GM21526 (cell line): Measurements from ENCODE around the gene SLC2A14.
"Not testable (repeated sequence)": the region's sequence is repeated elsewhere in the genome, so short reads cannot be mapped to it uniquely, and the experiment has no call there.

Source experiments
- ATAC-seq: cut with Tn5 transposase; IDR thresholded peaks from one replicate; pipeline ENCODE4 v1.9.1; 2021; ENCODE audit warnings: moderate library complexity; ENCODE audit not compliant: unreplicated experiment, low FRiP score

The SLC2A14 gene

DNA sequence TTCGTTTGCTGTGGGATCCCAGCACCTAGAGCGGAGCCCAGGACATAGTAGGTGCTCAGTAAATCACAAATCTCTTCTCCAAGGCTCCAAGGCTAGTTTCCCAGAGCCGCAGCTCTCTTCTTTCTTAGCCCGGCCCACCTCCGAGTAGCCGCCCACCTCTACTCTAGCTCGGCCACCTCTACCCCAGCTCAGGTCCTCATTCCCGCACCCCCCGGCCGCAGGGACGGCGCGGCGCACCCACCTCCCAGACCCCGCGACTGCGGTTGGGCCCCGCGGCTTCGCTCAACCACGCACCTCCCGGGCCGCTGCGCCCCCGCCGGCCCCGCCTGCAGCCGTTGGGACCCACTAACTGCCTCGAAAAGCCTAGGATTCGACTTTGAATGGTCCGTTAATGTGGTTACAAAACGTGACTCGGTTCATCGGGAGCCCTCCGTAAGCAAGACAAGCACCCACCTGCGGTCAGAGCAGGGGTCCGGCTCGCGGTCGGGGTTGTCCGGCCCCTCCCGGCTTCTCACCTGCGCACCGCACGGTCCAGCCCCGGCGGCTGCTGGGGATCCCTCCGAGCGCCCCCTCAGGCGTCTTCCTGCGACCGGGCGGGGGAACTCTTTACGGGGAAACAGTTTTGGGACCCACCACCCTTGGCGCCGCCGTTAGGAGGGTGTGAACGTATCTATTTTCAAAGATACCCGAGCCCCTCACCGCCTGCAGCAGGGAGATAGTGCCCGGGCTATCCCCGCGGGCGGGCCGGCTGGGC lies at the start of gene SLC2A14:
TSS of gene SLC2A14 (minus strand) at position 350 of the 754 bp plus-strand sequence. CDS start 3,035 bp downstream, outside the sequence.
- no peak for ATAC-seq

DNA sequence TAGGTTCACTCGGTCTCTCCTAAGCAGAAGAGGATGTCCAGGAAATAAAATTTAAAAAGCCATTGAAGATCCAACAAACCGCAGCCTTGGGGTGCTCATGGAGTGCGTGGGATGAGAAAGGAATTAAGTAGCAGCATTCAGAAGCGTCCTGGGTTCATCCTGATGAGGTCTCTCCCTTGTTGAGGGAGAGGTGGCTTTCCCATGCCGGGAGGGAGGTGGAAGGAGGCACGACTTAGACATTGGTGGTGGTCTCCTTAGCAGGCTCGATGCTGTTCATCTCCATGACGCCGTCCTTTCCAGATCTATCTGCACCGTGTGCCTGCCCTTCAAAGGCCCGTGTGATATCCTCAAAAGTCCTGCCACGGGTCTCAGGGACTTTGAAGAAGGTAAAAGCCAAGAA lies 48.5 kb upstream of the SLC2A14 start:
- ATAC-seq = not testable (repeated sequence)

- ATAC-seq = not testable (repeated sequence)
Observed at GRCh38 chr12:7918268-7918590, 45.5 kb upstream of the SLC2A14 start.

DNA sequence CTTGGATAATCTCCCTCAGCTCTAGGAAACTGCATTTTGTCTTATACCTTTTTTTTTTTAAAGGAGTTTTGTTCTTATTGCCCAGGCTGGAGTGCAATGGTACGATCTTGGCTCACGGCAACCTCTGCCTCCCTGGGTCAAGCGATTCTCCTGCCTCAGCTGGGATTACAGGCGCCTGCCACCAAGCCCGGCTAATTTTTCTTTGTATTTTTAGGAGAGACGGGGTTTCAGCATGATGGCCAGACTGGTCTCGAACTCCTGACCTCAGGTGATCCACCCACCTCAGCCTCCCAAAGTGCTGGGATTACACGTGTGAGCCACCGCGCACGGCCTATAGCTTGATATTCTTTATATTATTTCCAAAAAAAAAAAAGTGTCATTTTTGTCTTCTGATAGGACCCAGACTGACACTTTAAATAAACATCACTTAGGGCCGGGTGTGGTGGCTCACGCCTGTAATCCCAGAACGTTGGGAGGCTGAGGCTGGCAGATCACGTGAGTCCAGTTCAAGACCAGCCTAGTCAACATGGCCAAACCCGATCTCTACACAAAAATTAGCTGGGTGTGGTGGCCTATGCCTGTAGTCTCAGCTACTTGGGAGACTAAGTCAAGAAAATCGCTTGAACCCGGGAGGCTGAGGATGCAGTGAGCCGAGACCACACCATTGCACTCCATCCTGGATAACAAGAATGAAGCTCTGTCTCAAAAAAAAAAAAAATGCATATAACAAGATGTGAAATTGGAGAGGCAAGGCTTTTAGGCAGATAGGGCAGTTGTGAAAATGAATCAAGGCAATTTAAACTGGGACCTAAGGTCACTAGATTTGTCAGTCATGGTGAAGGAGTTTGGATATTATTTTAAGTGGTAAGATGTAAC lies 44.9 kb upstream of the SLC2A14 start:
- ATAC-seq = no peak

DNA sequence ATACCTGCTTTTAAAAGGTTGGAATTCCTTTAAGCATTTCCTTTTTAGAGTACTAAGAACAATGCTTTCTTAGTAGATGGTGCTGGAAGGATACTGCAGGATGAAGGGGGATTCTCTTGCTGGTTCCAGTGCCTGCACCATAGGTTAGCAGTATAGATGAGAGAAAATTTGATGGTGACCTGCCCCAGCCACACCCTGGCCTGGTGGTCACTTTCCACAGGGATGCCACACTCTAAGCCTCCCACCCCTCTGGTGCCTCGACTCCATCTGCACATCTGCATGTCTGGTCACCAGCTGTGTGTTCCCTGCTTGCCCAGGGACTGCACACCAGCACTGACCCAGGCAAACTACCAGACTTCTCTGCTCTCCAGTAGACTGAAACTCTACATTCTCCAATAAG lies 44.2 kb upstream of the SLC2A14 start:
- ATAC-seq = no peak

DNA sequence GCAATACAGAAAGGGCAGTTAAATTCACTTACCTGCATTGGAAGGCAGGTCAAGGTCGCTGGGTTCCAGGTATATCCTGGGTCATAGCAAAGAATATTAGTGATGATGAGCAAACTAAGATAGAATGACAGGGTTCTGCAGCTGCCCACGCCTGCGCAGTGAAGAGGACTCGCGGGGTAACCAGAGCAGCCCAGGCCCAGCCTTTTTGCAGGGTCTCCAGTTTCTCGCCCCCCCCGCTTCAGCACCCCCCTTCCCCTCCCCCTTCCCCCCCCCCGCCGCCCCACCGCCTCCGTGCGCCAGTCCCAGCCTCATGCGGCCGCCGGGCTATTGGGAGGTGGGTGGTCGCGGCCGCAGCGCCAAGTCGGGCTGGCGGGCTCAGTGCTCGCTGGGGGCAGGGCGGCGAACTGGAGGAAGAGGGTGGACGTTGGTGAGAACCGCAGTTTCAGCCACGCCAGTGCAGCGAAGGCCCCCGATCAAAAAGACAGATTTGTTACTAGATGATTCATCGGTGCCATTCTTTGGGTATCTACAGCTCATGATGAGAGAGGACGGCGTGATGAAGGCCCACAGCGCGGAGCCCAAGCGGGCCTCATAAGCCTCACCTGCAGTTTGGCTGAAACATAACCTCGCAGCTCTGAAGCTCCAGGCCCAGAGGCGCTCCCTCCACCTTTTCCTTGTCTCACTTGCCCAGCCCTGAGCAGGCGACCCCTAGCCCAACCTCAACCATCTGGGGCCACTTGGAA lies 43.1 kb upstream of the SLC2A14 start:
- no peak for ATAC-seq

DNA sequence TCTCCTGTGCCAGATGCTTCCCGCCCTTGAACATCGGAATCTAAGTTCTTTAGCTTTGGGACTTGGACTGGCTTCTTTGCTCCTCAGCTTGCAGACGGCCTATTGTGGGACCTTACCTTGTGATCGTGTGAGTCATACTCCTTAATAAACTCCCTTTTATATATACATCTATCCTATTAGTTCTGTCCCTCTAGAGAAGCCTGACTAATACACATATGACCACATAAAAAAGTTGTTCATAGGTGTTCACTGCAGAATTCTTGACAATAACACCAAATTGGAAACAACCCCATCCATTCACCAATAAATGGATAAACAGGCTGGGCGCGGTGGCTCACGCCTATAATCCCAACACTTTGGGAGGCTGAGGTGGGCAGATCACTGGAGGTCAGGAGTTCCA lies 37.4 kb upstream of the SLC2A14 start:
- not testable (repeated sequence) for ATAC-seq

DNA sequence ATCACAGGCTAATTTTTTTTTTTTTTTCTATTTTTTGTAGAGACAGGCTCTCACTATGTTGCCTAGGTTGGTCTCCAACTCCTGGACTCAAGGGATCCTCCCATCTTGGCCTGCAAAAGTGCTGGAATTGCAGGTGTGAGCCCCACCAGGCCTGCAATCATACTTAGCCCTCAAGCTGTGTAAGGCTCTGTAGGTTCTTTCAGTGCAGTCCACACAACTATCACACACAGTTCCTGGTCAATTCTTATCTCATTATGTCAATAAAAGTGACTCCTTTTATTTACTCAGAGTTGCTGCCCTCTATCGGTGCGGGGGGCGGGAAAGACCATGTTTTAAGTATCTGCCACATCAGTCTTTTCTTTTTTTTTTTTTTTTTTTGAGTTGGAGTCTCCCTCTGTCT lies 34.3 kb upstream of the SLC2A14 start:
- ATAC-seq = no peak

- ATAC-seq = not testable (repeated sequence)
Observed at GRCh38 chr12:7906303-7906702, 33.6 kb upstream of the SLC2A14 start.

GRCh38 chr12:7905600-7906125 lies 32.9 kb upstream of the SLC2A14 start:
- not testable (repeated sequence) for ATAC-seq

GRCh38 chr12:7905071-7905470 lies 32.4 kb upstream of the SLC2A14 start:
- no peak for ATAC-seq

DNA sequence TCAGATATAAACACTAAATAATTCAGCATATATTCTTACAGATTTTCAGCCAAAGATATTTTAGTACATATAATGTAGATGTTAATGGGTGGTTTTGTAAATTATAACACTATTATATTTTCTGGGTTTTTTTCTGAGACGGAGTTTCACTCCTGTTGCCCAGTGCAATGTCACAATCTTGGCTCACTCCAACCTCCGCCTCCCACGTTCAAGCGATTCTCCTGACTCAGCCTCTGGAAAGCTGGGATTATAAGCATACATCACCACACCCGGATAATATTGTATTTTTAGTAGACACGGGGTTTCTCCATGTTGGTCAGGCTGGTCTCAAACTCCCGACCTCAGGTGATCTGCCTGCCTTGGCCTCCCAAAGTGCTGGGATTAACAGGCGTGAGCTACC lies 29.7 kb upstream of the SLC2A14 start:
- not testable (repeated sequence) for ATAC-seq

DNA sequence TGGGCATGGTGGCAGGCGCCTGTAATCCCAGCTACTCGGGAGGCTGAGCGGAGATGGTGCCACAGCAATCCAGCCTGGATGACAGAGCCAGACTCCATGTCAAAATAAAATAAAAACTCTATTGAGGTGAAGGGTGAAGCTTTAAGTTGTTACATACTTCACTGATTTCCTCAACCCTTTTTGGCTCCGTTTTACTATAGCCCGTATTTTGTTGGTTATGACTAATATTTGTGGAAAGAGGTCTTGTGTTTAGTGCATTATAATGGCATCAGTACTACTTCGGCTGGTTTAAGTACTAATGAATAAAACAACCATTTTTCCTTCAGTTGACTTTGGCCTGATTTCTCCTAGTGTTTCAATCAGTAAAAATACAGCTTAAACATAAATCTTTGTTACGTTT lies 27.0 kb upstream of the SLC2A14 start:
- no peak for ATAC-seq

GRCh38 chr12:7896726-7897125 lies 24.0 kb upstream of the SLC2A14 start:
- ATAC-seq = not testable (repeated sequence)

DNA sequence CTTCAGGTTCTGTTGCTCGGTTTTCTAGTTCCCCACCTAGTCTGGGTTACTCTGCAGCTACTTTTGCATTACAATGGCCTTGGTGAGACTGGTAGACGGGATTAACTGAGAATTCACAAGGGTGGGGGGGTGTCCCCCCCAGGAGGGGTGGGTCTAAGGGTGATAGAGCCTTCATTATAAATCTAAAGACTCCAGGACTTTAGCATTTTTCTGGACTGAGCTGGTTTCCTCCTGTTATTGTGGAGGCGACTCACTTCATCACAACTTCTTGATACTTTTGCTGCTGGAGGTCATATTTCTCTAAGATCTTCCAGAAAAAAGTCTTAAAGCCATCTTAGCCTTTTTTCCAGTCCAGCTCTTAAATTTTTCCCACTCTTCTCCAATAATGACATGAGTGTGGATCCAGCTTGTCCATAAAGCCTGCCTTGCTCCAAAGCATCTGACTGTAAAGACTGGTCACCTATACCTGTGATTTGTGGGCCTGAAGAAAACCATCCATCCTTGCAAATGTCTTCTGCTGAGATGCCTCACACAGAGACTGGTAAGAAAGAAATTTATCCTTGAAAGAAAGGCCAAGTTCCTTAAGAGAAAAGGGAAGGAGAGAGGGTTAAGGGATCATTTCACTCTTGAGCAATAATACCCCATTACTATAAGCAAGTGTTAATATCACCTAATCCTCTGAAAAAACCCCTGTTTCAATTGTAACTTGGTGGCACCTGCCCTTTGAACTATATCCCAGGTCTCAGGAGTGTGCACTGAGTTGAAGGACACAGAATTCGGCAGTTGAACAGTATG lies 19.7 kb upstream of the SLC2A14 start:
- no peak for ATAC-seq

DNA sequence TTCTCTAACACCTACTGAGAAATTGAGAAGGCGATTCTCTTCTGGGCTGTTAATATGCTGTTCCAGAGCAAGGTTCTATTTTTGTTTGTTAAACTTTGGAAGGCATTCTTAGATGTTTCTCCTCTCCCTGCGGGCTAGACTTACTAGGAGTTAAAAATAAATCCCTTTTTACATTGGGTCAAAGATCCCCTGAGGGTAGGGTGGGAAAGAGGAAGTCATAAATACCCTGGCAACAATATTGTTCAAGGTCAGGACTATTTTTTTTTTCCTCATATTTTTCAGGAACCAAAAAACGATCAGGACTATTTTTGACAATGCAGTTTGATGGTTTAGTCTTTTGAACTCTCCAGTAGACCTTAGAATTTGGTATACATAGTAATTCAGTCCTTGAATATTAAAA lies 12.0 kb upstream of the SLC2A14 start:
- no peak for ATAC-seq

DNA sequence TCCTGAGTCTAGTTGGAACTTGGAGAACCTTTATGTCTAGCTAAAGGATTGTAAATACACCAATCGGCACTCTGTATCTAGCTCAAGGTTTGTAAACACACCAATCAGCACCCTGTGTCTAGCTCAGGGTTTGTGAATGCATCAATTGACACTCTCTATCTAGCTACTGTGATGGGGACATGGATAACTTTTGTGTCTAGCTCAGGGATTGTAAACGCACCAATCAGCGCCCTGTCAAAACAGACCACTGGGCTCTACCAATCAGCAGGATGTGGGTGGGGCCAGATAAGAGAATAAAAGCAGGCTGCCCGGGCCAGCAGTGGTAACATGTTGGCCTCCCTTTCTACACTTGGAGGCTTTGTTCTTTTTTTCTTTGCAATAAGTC lies 9.0 kb upstream of the SLC2A14 start:
- not testable (repeated sequence) for ATAC-seq

- ATAC-seq = not testable (repeated sequence)
Observed at GRCh38 chr12:7880952-7881735, 8.4 kb upstream of the SLC2A14 start.

DNA sequence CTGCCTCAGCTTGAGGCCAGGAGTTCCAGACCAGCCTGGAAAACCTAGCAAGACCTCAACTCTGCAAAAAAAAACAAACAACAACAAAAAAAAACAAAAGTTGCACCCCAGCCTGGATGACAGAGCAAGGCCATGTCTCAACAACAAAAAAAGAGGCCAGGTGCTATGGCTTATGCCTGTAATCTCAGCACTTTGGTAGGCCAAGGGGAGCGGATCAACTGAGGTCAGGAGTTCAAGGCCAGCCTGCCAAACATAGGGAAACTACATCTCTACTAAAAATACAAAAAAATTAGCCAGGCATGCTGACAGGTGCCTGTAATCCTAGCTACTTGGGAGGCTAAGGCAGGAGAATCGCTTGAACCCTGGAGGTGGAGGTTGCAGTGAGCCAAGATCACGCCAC lies 6.5 kb upstream of the SLC2A14 start:
- no peak for ATAC-seq
